GM18907 (cell line): ENCODE measurements around the gene GPR137.

Experiments used
- ATAC-seq: cut with Tn5 transposase; IDR thresholded peaks from one replicate; pipeline ENCODE4 v1.9.1; 2021; ENCODE audit warnings: mild to moderate bottlenecking, moderate library complexity; ENCODE audit not compliant: unreplicated experiment

Gene GPR137

GRCh38 chr11:64284048-64284961 lies 1.3 kb upstream of the GPR137 start, which contains the start of gene BAD:
BAD (minus strand) TSS chr11:64284665; CDS start chr11:64284368, 297 bp downstream.
- peak; percentile 77 for ATAC-seq

GRCh38 chr11:64285885-64286800 lies 495 bp downstream of the GPR137 start:
- ATAC-seq, result peak; percentile 8

GRCh38 chr11:64286801-64287159 lies 1.1 kb downstream of the GPR137 start:
- no peak for ATAC-seq

- ATAC-seq, result no peak
Observed at GRCh38 chr11:64287676-64288352, 2.2 kb downstream of the GPR137 start.

- no peak for ATAC-seq
Observed at GRCh38 chr11:64288353-64288750, 2.7 kb downstream of the GPR137 start.

- no peak for ATAC-seq
Observed at GRCh38 chr11:64289002-64289564, 3.4 kb downstream of the GPR137 start.

GRCh38 chr11:64290352-64291261 lies 5.0 kb downstream of the GPR137 start:
- ATAC-seq, result no peak

- no peak for ATAC-seq
Observed at GRCh38 chr11:64291262-64291751, 5.7 kb downstream of the GPR137 start, which contains the start of gene KCNK4. KCNK4 (plus strand) TSS chr11:64291302; CDS start chr11:64293019, 1,717 bp downstream.

- ATAC-seq, result no peak
Observed at GRCh38 chr11:64291752-64292459, 6.3 kb downstream of the GPR137 start.

GRCh38 chr11:64292460-64293254 lies 7.0 kb downstream of the GPR137 start:
- ATAC-seq, result no peak

- no peak for ATAC-seq
Observed at GRCh38 chr11:64294774-64295173, 9.1 kb downstream of the GPR137 start.

- no peak for ATAC-seq
Observed at GRCh38 chr11:64295760-64296159, 10.1 kb downstream of the GPR137 start.

- ATAC-seq, result no peak
Observed at GRCh38 chr11:64296236-64296635, 10.6 kb downstream of the GPR137 start.

- no peak for ATAC-seq
Observed at GRCh38 chr11:64296830-64297698, 11.4 kb downstream of the GPR137 start.

GRCh38 chr11:64297699-64298358 lies 12.2 kb downstream of the GPR137 start:
- no peak for ATAC-seq
